OCI-LY7 (cell line): ENCODE results near the gene FANCD2OS.

Experiments used
- EZH2phosphoT487 ChIP-seq: fragments of 200-600 bp; sonication (generic); IDR thresholded peaks from 2 replicates; pipeline ENCODE4 v1.6.1; 2018; ENCODE audit warnings: low read depth, borderline replicate concordance, mild to moderate bottlenecking, mixed run types, antibody characterized with exemption, low read length, moderate library complexity, mixed read lengths
- TF ChIP-seq, protein P1 (sequence below): fragments of 200-600 bp; sonication (generic); conservative IDR thresholded peaks from 2 replicates; pipeline ENCODE4 v1.5.1; 2014; ENCODE audit warnings: mild to moderate bottlenecking, antibody characterized with exemption, low read length, moderate library complexity, mixed read lengths

- TF ChIP-seq, protein P1, sequence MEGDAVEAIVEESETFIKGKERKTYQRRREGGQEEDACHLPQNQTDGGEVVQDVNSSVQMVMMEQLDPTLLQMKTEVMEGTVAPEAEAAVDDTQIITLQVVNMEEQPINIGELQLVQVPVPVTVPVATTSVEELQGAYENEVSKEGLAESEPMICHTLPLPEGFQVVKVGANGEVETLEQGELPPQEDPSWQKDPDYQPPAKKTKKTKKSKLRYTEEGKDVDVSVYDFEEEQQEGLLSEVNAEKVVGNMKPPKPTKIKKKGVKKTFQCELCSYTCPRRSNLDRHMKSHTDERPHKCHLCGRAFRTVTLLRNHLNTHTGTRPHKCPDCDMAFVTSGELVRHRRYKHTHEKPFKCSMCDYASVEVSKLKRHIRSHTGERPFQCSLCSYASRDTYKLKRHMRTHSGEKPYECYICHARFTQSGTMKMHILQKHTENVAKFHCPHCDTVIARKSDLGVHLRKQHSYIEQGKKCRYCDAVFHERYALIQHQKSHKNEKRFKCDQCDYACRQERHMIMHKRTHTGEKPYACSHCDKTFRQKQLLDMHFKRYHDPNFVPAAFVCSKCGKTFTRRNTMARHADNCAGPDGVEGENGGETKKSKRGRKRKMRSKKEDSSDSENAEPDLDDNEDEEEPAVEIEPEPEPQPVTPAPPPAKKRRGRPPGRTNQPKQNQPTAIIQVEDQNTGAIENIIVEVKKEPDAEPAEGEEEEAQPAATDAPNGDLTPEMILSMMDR: no peak
- no peak for TF ChIP-seq EZH2phosphoT487
Measured at GRCh38 chr3:10140996-10141546, 33.0 kb upstream of the FANCD2OS start.
